Thymus (tissue), 2 donors: ENCODE results near the gene AP4B1. TPM values are rescaled to one million over a fixed set of nuclear protein-coding genes. Genes with fewer than 3 reads are reported as not detected.

Experiments
- polyA plus RNA-seq: library from polyadenylated mRNA; stranded (reverse); fragments of 200-250 nt; gene quantifications from one replicate; pipeline ENCODE4 v1.2.3, GENCODE V29; 2013
- total RNA-seq: library from RNA; stranded (reverse); fragments of 120-200 nt; gene quantifications from one replicate; pipeline ENCODE4 v1.2.4, GENCODE V29; 2013
- donor health status: healthy.

The AP4B1 gene
- total and polyA plus RNA-seq, 2 donors = 20.0 to 55.1 TPM

Other genes starting within 250 kb of the AP4B1 start
- 6.1 TPM for gene PHTF1, start 145.3 kb downstream of the AP4B1 start, total RNA-seq
- 9.8 TPM for gene PHTF1, start 145.3 kb downstream of the AP4B1 start, polyA plus RNA-seq
- gene RSBN1, start 92.3 kb downstream of the AP4B1 start, total RNA-seq = 19.1 TPM
- gene RSBN1, start 92.3 kb downstream of the AP4B1 start, polyA plus RNA-seq = 11.6 TPM
- gene PTPN22, start 33.1 kb downstream of the AP4B1 start, total RNA-seq = 51.1 TPM
- gene PTPN22, start 33.1 kb downstream of the AP4B1 start, polyA plus RNA-seq = 35.2 TPM
- 0.76 TPM for gene BCL2L15, start 17.2 kb downstream of the AP4B1 start, total RNA-seq
- 1.8 TPM for gene BCL2L15, start 17.2 kb downstream of the AP4B1 start, polyA plus RNA-seq
- 7.6 TPM for gene DCLRE1B, start 527 bp upstream of the AP4B1 start, total RNA-seq
- gene DCLRE1B, start 527 bp upstream of the AP4B1 start, polyA plus RNA-seq = 2.9 TPM
- 40.6 TPM for gene HIPK1, start 24.5 kb upstream of the AP4B1 start, total RNA-seq
- gene HIPK1, start 24.5 kb upstream of the AP4B1 start, polyA plus RNA-seq = 30.1 TPM
- gene OLFML3, start 74.7 kb upstream of the AP4B1 start, total RNA-seq = 16.3 TPM
- gene OLFML3, start 74.7 kb upstream of the AP4B1 start, polyA plus RNA-seq = 5.0 TPM
- 0.09 TPM for gene SYT6, start 249.1 kb upstream of the AP4B1 start, total RNA-seq
- 0.11 TPM for gene SYT6, start 249.1 kb upstream of the AP4B1 start, polyA plus RNA-seq